Chondrocyte (in vitro differentiated cells): ENCODE data around the gene VTCN1. TPM values are rescaled to one million over a fixed set of nuclear protein-coding genes. Genes with fewer than 3 reads are reported as not detected.

Source experiments
- DNase-seq: peaks from one replicate; pipeline ENCODE4 v3.0.0; 2021; ENCODE audit warnings: mixed read lengths, low spot score
- H3K27ac Mint-ChIP-seq: one replicate; pipeline ENCODE4 v1.8.0; 2021; ENCODE audit warnings: mild to moderate bottlenecking, moderate library complexity, mixed read lengths; ENCODE audit not compliant: unreplicated experiment
- H3K27me3 Mint-ChIP-seq: 2 replicates; pipeline ENCODE4 v1.8.0; 2021; ENCODE audit warnings: low read depth, mixed read lengths
- H3K36me3 Mint-ChIP-seq: 2 replicates; pipeline ENCODE4 v1.8.0; 2021; ENCODE audit warnings: low read depth, mixed read lengths
- H3K4me1 Mint-ChIP-seq: 2 replicates; pipeline ENCODE4 v1.8.0; 2021; ENCODE audit warnings: low read depth, mild to moderate bottlenecking, mixed read lengths
- H3K4me3 Mint-ChIP-seq: one replicate; pipeline ENCODE4 v1.8.0; 2021; ENCODE audit warnings: mild to moderate bottlenecking, moderate library complexity, mixed read lengths; ENCODE audit not compliant: unreplicated experiment
- H3K9me3 Mint-ChIP-seq: 2 replicates; pipeline ENCODE4 v1.8.0; 2021; ENCODE audit warnings: low read depth, mixed read lengths
- total RNA-seq: library from RNA; stranded (reverse); gene quantifications from 3 replicates; pipeline ENCODE4 v1.2.1, GENCODE V29; 2021
- TF ChIP-seq, protein P1 (sequence below): fragments of 200-600 bp; sonication (generic); IDR thresholded peaks from 2 replicates; pipeline ENCODE4 v1.5.0; 2021; ENCODE audit warnings: antibody characterized with exemption, mild to moderate bottlenecking, moderate library complexity

VTCN1 gene
- total RNA-seq, 1 donor from 2014 or later, result not detected

DNA sequence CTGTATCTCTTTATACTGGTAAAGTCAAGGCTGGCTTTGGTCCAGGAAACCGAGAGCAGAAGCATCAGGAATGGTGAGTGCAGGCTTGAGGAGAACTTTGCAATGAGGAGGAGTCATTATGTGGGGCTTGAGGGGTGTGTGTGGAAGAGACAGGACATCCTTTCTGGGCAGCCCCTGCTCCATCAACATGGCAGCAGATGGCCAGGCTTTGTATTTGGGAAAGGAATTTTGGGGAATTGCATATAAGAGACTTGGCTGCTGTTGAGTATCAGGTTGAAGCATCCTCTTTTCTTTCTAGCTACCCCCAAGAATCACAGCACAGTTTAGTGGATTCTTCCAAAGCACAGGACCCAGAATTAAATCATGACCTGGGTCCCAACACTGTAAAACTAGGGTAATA lies 33.4 kb downstream of the VTCN1 start:
- no peaks in the 10 kb centered on the region for H3K36me3 Mint-ChIP-seq
- H3K4me1 Mint-ChIP-seq, result no peaks in the 10 kb centered on the region
- no peak for DNase-seq
- no peak overlapping the region for H3K4me3 Mint-ChIP-seq
- TF ChIP-seq, protein P1, sequence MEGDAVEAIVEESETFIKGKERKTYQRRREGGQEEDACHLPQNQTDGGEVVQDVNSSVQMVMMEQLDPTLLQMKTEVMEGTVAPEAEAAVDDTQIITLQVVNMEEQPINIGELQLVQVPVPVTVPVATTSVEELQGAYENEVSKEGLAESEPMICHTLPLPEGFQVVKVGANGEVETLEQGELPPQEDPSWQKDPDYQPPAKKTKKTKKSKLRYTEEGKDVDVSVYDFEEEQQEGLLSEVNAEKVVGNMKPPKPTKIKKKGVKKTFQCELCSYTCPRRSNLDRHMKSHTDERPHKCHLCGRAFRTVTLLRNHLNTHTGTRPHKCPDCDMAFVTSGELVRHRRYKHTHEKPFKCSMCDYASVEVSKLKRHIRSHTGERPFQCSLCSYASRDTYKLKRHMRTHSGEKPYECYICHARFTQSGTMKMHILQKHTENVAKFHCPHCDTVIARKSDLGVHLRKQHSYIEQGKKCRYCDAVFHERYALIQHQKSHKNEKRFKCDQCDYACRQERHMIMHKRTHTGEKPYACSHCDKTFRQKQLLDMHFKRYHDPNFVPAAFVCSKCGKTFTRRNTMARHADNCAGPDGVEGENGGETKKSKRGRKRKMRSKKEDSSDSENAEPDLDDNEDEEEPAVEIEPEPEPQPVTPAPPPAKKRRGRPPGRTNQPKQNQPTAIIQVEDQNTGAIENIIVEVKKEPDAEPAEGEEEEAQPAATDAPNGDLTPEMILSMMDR, result no peak
- no peaks in the 10 kb centered on the region for H3K9me3 Mint-ChIP-seq
- no peak overlapping the region for H3K27ac Mint-ChIP-seq
- no peaks in the 10 kb centered on the region for H3K27me3 Mint-ChIP-seq

DNA sequence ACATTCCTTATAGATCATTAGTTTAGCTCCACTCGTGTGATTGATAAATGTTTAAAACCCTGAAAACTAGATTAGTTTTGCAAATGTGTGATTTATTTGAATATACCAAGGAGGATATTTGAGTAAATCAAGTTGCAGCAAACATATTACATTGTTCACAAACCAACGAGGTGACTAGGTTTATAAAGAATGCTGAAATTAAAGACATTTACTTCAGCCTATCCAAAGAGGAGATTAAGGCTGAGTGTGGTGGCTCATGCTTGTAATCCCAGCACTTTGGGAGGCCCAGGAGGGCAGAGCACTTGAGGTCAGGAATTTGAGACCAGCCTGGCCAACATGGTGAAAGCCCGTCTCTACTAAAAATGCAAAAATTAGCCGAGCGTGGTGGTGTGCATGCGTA lies 34.1 kb downstream of the VTCN1 start:
- TF ChIP-seq, protein P1, result no peak
- H3K4me1 Mint-ChIP-seq, result peaks cover 6% of the 10 kb centered on the region
- H3K27me3 Mint-ChIP-seq, result no peaks in the 10 kb centered on the region
- H3K27ac Mint-ChIP-seq, result no peak overlapping the region
- H3K9me3 Mint-ChIP-seq, result no peaks in the 10 kb centered on the region
- no peak overlapping the region for H3K4me3 Mint-ChIP-seq
- DNase-seq, result no peak
- H3K36me3 Mint-ChIP-seq, result no peaks in the 10 kb centered on the region

DNA sequence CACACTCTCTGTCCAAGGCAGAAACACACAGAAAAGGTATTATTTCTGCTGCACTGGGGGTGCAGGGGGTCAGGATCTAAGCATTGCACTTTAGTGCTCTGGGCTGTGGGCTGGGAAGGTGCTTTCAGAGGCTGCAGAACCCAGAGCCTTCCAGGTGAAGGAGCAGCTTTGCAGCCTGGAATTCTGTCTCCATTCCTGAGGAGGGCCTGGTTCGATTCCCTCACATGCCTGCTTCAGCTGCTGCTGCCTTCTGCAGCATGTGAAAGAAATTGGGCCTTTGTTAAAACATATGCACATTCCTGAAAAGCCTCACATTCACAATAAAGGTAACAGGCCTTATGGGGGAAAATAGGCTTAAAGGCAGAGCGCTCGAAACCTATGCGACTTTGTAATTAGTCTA lies 35.9 kb downstream of the VTCN1 start:
- TF ChIP-seq, protein P1, result no peak
- Mint-ChIP-seq H3K36me3 (no peaks in the 10 kb centered on the region), H3K4me3 (no peak overlapping the region), H3K4me1 (peaks cover 6% of the 10 kb centered on the region), H3K9me3 (no peaks in the 10 kb centered on the region), H3K27me3 (no peaks in the 10 kb centered on the region), H3K27ac (no peak overlapping the region)
- no peak for DNase-seq

DNA sequence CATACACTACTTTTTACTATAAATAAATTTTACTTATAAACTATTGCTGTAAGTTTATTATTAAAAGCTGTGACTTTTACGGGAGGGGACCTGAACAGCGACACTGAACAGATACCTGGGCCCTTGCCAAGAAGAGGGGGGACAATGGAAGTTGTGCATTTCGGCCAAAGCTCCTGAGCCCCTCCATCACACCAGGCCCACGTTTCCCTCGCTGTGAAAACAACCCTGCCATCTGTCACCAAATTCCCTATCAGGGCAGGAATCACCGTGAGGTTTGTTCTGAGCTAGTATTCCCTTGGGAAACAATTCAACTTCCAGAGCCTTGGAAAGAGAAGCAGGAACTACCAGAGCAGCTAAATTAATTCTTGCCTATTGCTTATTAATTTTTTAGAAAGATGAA lies 37.0 kb downstream of the VTCN1 start:
- TF ChIP-seq, protein P1, result no peak
- no peak overlapping the region for H3K4me3 Mint-ChIP-seq
- no peak overlapping the region for H3K27ac Mint-ChIP-seq
- peaks cover 6% of the 10 kb centered on the region for H3K4me1 Mint-ChIP-seq
- H3K36me3 Mint-ChIP-seq, result no peaks in the 10 kb centered on the region
- no peaks in the 10 kb centered on the region for H3K27me3 Mint-ChIP-seq
- no peaks in the 10 kb centered on the region for H3K9me3 Mint-ChIP-seq
- no peak for DNase-seq

DNA sequence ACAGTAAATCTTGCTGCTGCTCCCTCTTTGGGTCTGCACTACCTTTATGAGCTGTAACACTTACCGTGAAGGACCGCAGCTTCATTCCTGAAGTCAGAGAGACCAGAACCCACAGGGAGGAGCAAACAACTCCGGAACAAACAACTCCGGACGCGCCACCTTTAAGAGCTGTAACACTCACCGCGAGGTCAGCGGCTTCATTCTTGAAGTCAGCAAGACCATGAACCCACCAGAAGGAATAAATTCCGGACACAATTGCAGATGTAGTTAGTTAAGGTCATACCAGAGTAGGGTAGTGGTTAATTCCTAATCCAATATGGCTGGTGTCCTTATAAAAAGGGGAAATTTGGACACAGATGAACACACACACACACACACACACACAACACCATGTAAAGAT lies 37.7 kb downstream of the VTCN1 start:
- no peak for DNase-seq
- Mint-ChIP-seq H3K36me3 (no peaks in the 10 kb centered on the region), H3K27me3 (no peaks in the 10 kb centered on the region), H3K9me3 (no peaks in the 10 kb centered on the region), H3K27ac (no peak overlapping the region), H3K4me3 (no peak overlapping the region), H3K4me1 (peaks cover 6% of the 10 kb centered on the region)
- TF ChIP-seq, protein P1, result no peak
